GM08714 (cell line): ENCODE results near the gene OSM.

Source experiments
- H3K4me3 ChIP-seq: fragments of 200-500 bp; sonication (Bioruptor generic); 2 replicates; pipeline ENCODE4 v1.5.1; 2014; ENCODE audit warnings: mild to moderate bottlenecking, low read length, inconsistent platforms
- ZNF274 ChIP-seq: IDR thresholded peaks from 2 replicates; pipeline ENCODE4 v1.6.1; 2012; ENCODE audit warnings: mild to moderate bottlenecking, low read depth, low read length

OSM gene

GRCh38 chr22:30293026-30293425, 26.4 kb upstream of the OSM start:
- no peak for TF ChIP-seq ZNF274
- no peak overlapping the region for H3K4me3 ChIP-seq

DNA sequence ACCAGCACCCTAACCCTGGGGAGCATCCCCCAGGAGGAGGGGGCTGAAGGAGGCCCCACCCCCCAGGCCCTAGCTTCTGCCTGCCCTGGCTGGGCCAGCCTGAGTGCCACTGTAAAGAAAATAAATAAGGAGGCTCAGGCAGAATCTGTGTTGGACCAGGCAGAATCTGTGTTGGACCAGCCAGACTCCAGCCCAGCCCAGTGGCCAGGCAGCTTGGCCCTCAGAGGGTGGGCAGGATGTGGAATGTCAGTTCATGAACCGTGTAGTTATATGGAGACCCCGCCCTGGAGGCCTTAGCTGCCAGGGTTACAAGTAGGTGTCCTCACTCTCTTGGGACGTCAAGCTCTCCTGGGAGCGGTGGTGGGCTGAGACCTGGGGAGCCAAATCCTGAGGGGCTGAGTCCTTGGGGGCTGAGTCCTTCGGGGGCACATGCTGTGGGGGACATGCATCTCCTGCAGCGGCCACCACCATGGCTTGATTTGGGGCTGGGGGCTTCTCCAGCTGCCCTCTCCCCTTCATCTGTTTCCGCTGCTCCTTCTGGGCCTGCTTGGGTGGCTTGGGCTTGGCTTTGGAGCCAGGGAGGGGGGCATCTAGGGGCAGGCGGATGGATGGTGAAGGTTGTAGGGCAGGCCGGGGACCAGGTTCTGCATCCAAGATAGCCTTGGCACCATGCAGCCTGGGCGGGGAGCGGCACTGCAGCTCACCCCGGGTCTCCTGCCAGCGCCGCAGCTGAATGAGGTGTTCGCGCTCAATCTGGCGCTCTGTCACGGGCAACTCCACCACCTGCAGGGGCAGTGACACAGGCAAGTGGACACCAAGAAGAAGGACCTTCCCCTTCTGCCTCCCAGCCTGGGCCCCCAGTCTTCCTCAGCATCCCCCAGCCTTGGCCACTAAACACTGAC, 25.7 kb upstream of the OSM start:
- H3K4me3 ChIP-seq, result no peak overlapping the region
- no peak for TF ChIP-seq ZNF274

DNA sequence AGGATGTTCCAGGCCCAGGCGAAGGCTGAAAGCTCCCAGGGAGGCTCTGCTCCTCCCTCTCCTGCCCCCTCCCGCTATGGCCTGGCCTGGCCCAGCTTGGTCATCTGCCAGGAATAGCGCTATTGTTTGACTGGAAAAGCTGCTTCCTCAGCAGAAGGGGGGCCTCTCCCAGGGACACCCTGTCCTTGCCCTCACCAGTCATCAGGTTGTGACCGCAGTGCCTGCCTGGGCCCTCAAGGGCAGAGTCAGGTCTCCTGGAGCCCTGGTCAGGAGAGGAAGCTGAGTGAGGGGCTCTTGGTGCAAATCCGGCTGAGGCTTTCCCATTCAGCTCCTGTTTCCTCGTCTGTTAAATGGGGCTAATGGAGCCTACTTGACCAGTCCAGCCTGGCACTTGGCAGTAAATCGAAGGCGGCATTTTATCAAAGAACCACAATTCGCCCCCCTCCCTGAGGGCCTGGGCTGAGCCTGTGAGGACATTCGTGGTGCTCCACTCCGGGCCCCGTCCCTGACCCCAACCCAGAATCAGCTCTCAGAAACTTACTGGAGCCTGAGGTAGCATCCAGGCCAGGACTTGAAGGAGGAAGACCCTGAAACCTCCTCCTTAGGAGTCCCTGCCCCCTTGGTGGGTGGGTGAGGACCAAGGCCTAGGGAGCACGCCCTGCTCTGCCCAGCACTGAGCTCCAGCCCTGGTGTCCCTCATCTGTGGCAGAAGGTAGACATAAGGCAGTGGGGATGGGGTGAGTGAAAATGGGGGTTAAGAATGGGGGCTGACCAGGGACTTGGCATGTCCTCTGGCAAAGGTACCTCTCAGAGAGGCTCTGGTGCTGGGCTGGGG, 24.6 kb upstream of the OSM start:
- H3K4me3 ChIP-seq, result no peak overlapping the region
- no peak for TF ChIP-seq ZNF274

GRCh38 chr22:30290342-30291057, 23.8 kb upstream of the OSM start:
- no peak overlapping the region; the same call in 1 of the 2 replicates for H3K4me3 ChIP-seq
- no peak for TF ChIP-seq ZNF274

DNA sequence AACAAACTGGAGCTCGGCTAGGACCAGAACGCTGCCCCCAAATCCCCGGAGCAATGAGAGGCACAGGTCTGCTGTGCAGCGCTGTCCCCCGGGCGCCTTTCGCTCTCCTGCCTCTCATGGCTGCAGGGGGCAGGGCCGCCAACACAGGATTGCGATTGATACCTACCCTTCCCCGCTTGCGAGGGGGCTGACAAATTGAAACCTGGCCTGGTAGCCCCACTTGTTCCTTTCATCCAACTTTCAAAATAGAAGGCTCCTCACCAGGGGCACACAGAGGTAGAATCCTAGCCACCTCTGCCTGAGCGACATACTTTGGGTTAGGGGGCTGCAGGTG, 23.3 kb upstream of the OSM start:
- peak overlapping the region; percentile 41; the same call in 1 of the 2 replicates for H3K4me3 ChIP-seq

DNA sequence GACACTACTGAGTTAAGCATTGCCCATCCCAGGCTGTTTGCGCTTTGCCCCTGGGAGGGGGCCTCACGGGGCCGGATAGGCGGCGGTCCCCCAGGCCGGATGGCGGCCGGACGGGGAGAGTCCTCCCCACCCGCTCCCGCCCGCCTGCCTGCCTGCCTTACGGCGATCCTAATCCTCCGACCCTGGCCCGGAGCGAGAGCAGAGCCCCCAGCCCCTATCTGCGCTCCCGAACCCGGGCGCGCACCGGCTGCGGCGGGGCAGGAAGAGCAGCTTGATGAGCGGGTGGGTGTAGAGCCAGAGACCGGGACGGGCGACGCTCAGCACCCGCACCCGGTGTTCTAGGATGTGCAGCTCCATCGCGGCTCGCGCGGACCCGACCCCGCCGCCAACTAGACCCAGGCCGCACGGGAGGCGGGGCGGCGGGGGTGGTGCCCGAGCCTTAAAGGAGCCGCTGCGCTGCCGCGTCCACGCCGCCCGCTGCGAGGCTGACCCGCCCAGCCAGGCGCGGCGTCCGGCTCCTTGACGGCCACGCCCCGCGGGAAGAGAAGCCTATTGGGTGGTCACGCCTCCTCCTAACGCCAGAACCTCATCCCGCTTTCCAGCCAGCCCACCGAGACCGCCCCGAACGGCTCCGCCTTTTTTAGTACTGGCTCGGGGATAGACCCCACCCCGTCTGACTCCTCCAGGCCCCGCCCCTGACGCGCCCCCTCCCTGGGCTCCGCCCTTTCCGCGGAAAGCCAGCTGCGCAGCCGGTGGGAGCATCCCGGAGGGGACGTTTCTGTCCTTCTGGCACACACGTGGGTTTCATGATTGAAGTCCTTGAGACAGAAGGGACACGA, 22.7 kb upstream of the OSM start, which contains the start of gene CASTOR1:
Gene CASTOR1 (minus strand): TSS at position 365 of the 839 bp plus-strand sequence. CDS start 8 bp downstream, at position 357.
- TF ChIP-seq ZNF274, result no peak
- peak within 1 kb of the TSS; percentile 61 for H3K4me3 ChIP-seq

More for the DNA sequence above, 23.3 kb upstream of the OSM start:
- TF ChIP-seq ZNF274, result no peak

DNA sequence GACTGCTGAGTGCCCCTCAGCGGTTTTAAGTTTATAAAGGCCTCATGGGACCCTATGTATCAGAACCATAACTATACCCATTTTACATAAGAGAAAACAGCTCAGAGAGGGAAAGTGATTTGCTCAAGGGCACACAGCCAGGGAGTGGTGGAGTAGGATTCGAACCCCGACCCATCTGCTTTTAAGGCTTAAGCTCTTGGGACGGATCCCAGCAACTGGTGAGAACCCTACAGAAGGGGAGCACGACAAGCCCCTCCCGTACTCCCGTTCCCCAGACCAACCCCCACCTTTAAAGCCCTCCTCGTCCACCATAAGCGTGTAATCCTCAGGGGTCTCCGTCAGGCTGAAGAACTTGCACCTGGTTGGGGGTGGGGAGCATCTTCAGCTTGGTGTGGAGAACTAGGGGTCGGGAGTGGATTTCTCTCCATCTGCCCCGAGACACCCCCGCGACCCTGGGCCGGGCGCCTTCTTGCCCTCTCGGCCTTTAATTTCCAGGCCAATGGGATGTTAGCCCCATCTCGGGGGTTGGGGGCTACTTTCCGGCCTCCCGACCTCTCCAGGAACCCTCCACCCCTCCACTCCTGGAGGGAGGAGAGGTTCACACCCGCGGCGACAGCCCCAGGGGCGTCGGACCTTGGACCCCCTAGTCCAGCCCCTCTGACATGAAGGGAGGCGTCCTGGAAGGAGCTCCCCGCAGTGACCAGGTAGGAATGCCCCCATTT, 21.9 kb upstream of the OSM start:
- no peak for TF ChIP-seq ZNF274
- peak overlapping the region; percentile 61 for H3K4me3 ChIP-seq

- TF ChIP-seq ZNF274, result no peak
- H3K4me3 ChIP-seq, result no peak overlapping the region; the same call in 1 of the 2 replicates
Measured at GRCh38 chr22:30287648-30288418, 21.2 kb upstream of the OSM start.

- no peak for TF ChIP-seq ZNF274
- no peak overlapping the region for H3K4me3 ChIP-seq
Measured at GRCh38 chr22:30286813-30287647, 20.4 kb upstream of the OSM start.

DNA sequence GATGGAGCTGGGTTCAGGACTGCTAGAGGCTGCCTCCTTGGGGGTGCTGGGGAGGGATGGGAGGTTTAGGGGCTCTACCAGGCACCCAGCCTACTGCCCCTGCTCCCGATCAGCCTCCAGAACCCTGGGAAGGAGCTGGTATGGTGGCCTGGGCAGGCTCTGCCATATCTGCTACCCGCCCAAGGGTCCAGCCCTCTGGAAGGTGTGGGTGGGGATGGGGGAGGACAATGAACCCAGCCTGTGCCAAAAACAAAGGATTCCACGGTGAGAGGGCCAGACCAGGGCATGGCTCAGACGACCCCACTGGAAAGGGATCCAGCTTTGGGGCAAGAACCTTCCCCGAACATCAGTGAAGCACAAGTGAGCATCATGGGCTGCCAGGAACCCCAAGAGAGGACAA, 19.7 kb upstream of the OSM start:
- TF ChIP-seq ZNF274, result no peak
- H3K4me3 ChIP-seq, result no peak overlapping the region

DNA sequence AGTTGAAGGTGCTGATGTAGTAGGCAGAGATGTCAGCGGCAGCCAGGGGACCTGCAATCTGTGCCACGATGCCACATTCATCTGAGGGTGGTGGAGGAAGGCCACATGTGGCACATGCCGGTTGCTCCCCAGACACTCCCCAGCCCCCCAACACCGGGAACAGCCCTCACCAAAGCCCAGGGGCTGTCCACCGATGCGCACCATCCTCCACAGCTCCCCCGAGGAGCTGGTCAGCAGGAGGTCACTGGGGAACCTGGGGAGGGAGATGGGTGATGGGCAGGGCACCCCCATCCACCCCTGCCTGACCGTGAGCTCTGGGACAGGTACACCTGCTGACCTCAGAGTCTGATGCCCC, 19.2 kb upstream of the OSM start:
- H3K4me3 ChIP-seq, result no peak overlapping the region
- TF ChIP-seq ZNF274, result no peak
